ENCODE data around the gene CAV2.

Gene CAV2

DNA sequence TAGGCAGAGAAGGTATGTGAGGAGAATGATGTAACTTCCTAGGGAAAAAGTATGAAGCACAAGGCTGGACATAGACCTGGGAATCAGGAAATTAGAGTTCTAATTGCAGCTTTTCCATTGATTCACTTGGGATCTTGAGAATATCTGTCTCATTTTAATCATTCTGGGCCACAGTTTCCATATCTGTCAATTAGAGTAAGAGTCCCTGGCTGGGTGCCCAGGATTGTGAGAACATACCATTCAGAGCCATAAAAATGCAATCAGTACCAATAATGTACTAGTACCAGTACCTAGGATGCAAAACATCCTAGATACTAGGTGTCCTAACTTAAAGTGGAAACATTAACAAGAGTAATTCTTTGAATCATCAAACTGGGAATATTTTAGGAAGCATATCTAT, 54.9 kb downstream of the CAV2 start:
- Histone ChIP-seq H3K9me3 (ENCODE audit: insufficient read depth, low read length) (no peaks in the 10 kb centered on the region), H2AFZ (ENCODE audit: low read depth, low read length, severe bottlenecking) (no peak overlapping the region), H3K36me3 (ENCODE audit: low read length) (no peaks in the 10 kb centered on the region), H3K27ac (ENCODE audit: low read depth, low read length) (no peak overlapping the region), H3K9ac (ENCODE audit: low read length) (no peak overlapping the region), H4K20me1 (ENCODE audit: low read depth, low read length) (no peaks in the 10 kb centered on the region), H3K79me2 (ENCODE audit: insufficient read depth, low read length) (no peaks in the 10 kb centered on the region), H3K27me3 (ENCODE audit: low read length) (no peaks in the 10 kb centered on the region), H3F3A (ENCODE audit: insufficient read depth) (no peaks in the 10 kb centered on the region), H3K4me2 (ENCODE audit: low read depth, low read length, poor library complexity, severe bottlenecking) (no peak overlapping the region), H3K4me3 (ENCODE audit: insufficient read depth, low read length, poor library complexity, severe bottlenecking) (no peak overlapping the region), H3K9me2 (replicated peaks; ENCODE audit: insufficient read depth, low read length) (no peaks in the 10 kb centered on the region)
- TF ChIP-seq EZH2phosphoT487 (conservative IDR thresholded peaks at IDR 0.05; ENCODE audit: low read length), result no peak
- TF ChIP-seq, protein P1, sequence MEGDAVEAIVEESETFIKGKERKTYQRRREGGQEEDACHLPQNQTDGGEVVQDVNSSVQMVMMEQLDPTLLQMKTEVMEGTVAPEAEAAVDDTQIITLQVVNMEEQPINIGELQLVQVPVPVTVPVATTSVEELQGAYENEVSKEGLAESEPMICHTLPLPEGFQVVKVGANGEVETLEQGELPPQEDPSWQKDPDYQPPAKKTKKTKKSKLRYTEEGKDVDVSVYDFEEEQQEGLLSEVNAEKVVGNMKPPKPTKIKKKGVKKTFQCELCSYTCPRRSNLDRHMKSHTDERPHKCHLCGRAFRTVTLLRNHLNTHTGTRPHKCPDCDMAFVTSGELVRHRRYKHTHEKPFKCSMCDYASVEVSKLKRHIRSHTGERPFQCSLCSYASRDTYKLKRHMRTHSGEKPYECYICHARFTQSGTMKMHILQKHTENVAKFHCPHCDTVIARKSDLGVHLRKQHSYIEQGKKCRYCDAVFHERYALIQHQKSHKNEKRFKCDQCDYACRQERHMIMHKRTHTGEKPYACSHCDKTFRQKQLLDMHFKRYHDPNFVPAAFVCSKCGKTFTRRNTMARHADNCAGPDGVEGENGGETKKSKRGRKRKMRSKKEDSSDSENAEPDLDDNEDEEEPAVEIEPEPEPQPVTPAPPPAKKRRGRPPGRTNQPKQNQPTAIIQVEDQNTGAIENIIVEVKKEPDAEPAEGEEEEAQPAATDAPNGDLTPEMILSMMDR (IDR thresholded peaks at IDR 0.05; ENCODE audit: insufficient read depth, low read length, poor library complexity, severe bottlenecking), result no peak

DNA sequence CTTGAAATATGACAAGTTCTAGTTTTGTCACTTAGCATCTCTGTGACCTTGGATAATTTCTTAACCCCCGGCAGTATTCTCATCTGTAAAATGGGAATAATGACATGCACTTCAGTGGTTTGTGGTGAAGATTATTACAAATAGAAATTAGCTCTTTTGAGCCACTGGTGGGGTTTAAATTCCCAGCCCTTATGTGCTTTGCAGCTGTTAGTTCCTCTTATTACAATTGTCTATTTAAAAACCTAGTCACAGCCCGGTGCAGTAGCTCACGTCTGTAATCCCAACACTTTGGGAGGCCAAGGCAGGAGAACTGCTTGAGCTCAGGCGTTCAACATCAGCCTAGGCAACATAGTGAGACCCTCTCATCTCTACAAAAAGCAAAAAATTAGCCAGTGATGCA, 55.4 kb downstream of the CAV2 start:
- no peaks in the 10 kb centered on the region for H3K9me2 ChIP-seq (replicated peaks; ENCODE audit: insufficient read depth, low read length)
- H3K4me2 ChIP-seq (ENCODE audit: low read depth, low read length, poor library complexity, severe bottlenecking), result no peak overlapping the region
- H3K36me3 ChIP-seq (ENCODE audit: low read length), result no peaks in the 10 kb centered on the region
- no peaks in the 10 kb centered on the region for H3K79me2 ChIP-seq (ENCODE audit: insufficient read depth, low read length)
- H3K27me3 ChIP-seq (ENCODE audit: low read length), result no peaks in the 10 kb centered on the region
- no peaks in the 10 kb centered on the region for H3K9me3 ChIP-seq (ENCODE audit: insufficient read depth, low read length)
- TF ChIP-seq, protein P1 (IDR thresholded peaks at IDR 0.05; ENCODE audit: insufficient read depth, low read length, poor library complexity, severe bottlenecking), result no peak
- TF ChIP-seq EZH2phosphoT487 (conservative IDR thresholded peaks at IDR 0.05; ENCODE audit: low read length), result no peak
- H3K4me3 ChIP-seq (ENCODE audit: insufficient read depth, low read length, poor library complexity, severe bottlenecking), result no peak overlapping the region
- H3F3A ChIP-seq (ENCODE audit: insufficient read depth), result no peaks in the 10 kb centered on the region
- no peak overlapping the region for H3K9ac ChIP-seq (ENCODE audit: low read length)
- no peak overlapping the region for H2AFZ ChIP-seq (ENCODE audit: low read depth, low read length, severe bottlenecking)
- no peaks in the 10 kb centered on the region for H4K20me1 ChIP-seq (ENCODE audit: low read depth, low read length)
- H3K27ac ChIP-seq (ENCODE audit: low read depth, low read length), result no peak overlapping the region

DNA sequence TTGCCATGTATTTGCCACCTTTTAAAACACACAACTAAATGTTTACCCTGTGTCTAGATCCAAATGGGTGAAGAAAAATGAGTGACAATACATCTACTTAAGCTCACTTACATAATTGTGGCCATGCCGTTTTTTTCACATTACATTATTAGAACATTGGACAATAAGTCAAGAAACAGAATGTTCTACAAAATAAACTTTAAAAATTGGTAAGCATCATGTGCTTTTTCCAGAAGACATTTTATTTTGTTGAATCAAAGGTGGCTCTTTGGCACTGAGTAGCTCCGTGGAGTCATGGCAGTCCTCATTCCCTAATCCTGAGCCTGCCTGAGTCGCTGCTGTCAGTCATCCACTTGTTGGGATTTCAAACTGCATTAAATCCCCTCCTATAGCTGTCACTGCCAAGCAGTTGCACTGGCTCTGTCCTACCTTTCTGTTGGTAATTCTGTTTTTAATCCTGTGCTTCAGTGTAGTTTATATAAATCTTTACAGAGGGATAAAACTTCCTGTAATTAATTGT, 57.6 kb downstream of the CAV2 start:
- TF ChIP-seq, protein P1 (IDR thresholded peaks at IDR 0.05; ENCODE audit: insufficient read depth, low read length, poor library complexity, severe bottlenecking), result no peak
- TF ChIP-seq EZH2phosphoT487 (conservative IDR thresholded peaks at IDR 0.05; ENCODE audit: low read length), result no peak
- Histone ChIP-seq H3K9me2 (replicated peaks; ENCODE audit: insufficient read depth, low read length) (no peaks in the 10 kb centered on the region), H3K9ac (ENCODE audit: low read length) (no peak overlapping the region), H3K4me2 (ENCODE audit: low read depth, low read length, poor library complexity, severe bottlenecking) (no peak overlapping the region), H3K4me3 (ENCODE audit: insufficient read depth, low read length, poor library complexity, severe bottlenecking) (no peak overlapping the region), H3K9me3 (ENCODE audit: insufficient read depth, low read length) (no peaks in the 10 kb centered on the region), H3K27me3 (ENCODE audit: low read length) (no peaks in the 10 kb centered on the region), H2AFZ (ENCODE audit: low read depth, low read length, severe bottlenecking) (no peak overlapping the region), H4K20me1 (ENCODE audit: low read depth, low read length) (no peaks in the 10 kb centered on the region), H3K27ac (ENCODE audit: low read depth, low read length) (no peak overlapping the region), H3K79me2 (ENCODE audit: insufficient read depth, low read length) (no peaks in the 10 kb centered on the region), H3K36me3 (ENCODE audit: low read length) (no peaks in the 10 kb centered on the region), H3F3A (ENCODE audit: insufficient read depth) (no peaks in the 10 kb centered on the region)

Measured in SU-DHL-6 (cell line).